Measurements from ENCODE around the gene FAAH2.

Gene FAAH2

GRCh38 chrX:57516491-57516890 is 230.0 kb downstream of the FAAH2 start:
- Histone ChIP-seq H3K27ac (ENCODE audit: insufficient read depth in 1 of 2, low read depth in 1 of 2, low read length in 2 of 2, poor library complexity in 1 of 2, severe bottlenecking in 2 of 2) (no peak overlapping the region), H3K4me1 (ENCODE audit: control extremely low read depth in 1 of 4, control insufficient read depth in 4 of 4, insufficient read depth in 4 of 4, low read length in 3 of 4) (no peaks in the 10 kb centered on the region), H3K36me3 (ENCODE audit: control insufficient read depth in 4 of 4, insufficient read depth in 4 of 4, low read length in 3 of 4) (no peaks in the 10 kb centered on the region), H3K27me3 (replicated peaks in 2 of 5; ENCODE audit: control insufficient read depth in 4 of 5, insufficient read depth in 5 of 5, low read length in 4 of 5) (no peaks in the 10 kb centered on the region), H3K4me3 (ENCODE audit: control insufficient read depth in 1 of 7, extremely low read depth in 1 of 7, insufficient read depth in 4 of 7, low read depth in 2 of 7, low read length in 6 of 7) (no peak overlapping the region), H3K9me3 (ENCODE audit: control extremely low read depth in 1 of 5, control insufficient read depth in 4 of 5, insufficient read depth in 2 of 5, low read depth in 1 of 5, low read length in 4 of 5) (no peaks in the 10 kb centered on the region)
- ChIA-PET CTCF (no interaction called here), POLR2A (no interaction called here)
- WGBS (ENCODE audit: insufficient coverage): 92% methylated on average over 2 of the region's 5 CpGs
- no peak for DNase-seq

GRCh38 chrX:57519578-57520118 is 233.1 kb downstream of the FAAH2 start:
- H3K27ac ChIP-seq (ENCODE audit: insufficient read depth in 1 of 2, low read depth in 1 of 2, low read length in 2 of 2, poor library complexity in 1 of 2, severe bottlenecking in 2 of 2): no peak overlapping the region
- H3K4me3 ChIP-seq (ENCODE audit: control insufficient read depth in 1 of 7, extremely low read depth in 1 of 7, insufficient read depth in 4 of 7, low read depth in 2 of 7, low read length in 6 of 7): no peak overlapping the region
- WGBS (ENCODE audit: insufficient coverage): no CpG with 5 or more reads among the region's 2 CpGs
- POLR2A ChIA-PET: no interaction called here
- H3K27me3 ChIP-seq (replicated peaks in 2 of 5; ENCODE audit: control insufficient read depth in 4 of 5, insufficient read depth in 5 of 5, low read length in 4 of 5): no peaks in the 10 kb centered on the region
- DNase-seq: no peak
- no peaks in the 10 kb centered on the region for H3K9me3 ChIP-seq (ENCODE audit: control extremely low read depth in 1 of 5, control insufficient read depth in 4 of 5, insufficient read depth in 2 of 5, low read depth in 1 of 5, low read length in 4 of 5)
- CTCF ChIA-PET: no interaction called here
- H3K4me1 ChIP-seq (ENCODE audit: control extremely low read depth in 1 of 4, control insufficient read depth in 4 of 4, insufficient read depth in 4 of 4, low read length in 3 of 4): no peaks in the 10 kb centered on the region
- H3K36me3 ChIP-seq (ENCODE audit: control insufficient read depth in 4 of 4, insufficient read depth in 4 of 4, low read length in 3 of 4): no peaks in the 10 kb centered on the region

GRCh38 chrX:57528670-57529255 is 242.3 kb downstream of the FAAH2 start:
- CTCF ChIA-PET: no interaction called here
- 36% methylated on average over 1 of the region's 1 CpG for WGBS (ENCODE audit: insufficient coverage)

More at GRCh38 chrX:57528670-57529255, 242.3 kb downstream of the FAAH2 start:
- H3K36me3 ChIP-seq (ENCODE audit: control insufficient read depth in 4 of 4, insufficient read depth in 4 of 4, low read length in 3 of 4): no peaks in the 10 kb centered on the region
- H3K27ac ChIP-seq (ENCODE audit: insufficient read depth in 1 of 2, low read depth in 1 of 2, low read length in 2 of 2, poor library complexity in 1 of 2, severe bottlenecking in 2 of 2): no peak overlapping the region
- H3K27me3 ChIP-seq (replicated peaks in 2 of 5; ENCODE audit: control insufficient read depth in 4 of 5, insufficient read depth in 5 of 5, low read length in 4 of 5): no peaks in the 10 kb centered on the region
- no peaks in the 10 kb centered on the region for H3K9me3 ChIP-seq (ENCODE audit: control extremely low read depth in 1 of 5, control insufficient read depth in 4 of 5, insufficient read depth in 2 of 5, low read depth in 1 of 5, low read length in 4 of 5)
- no peaks in the 10 kb centered on the region for H3K4me1 ChIP-seq (ENCODE audit: control extremely low read depth in 1 of 4, control insufficient read depth in 4 of 4, insufficient read depth in 4 of 4, low read length in 3 of 4)
- POLR2A ChIA-PET: no interaction called here
- DNase-seq: peak in 2 of 3 donors; percentile 2 to 3
- H3K4me3 ChIP-seq (ENCODE audit: control insufficient read depth in 1 of 7, extremely low read depth in 1 of 7, insufficient read depth in 4 of 7, low read depth in 2 of 7, low read length in 6 of 7): no peak overlapping the region

Data from common myeloid progenitor, CD34-positive (primary cell).